GM12874 (cell line): ENCODE measurements around the gene FAM3B.

ENCODE experiments used
- TF ChIP-seq, protein P1 (sequence below): IDR thresholded peaks from 2 replicates; pipeline ENCODE4 v1.5.1; 2011; ENCODE audit warnings: low read depth, mild to moderate bottlenecking, control low read depth, low read length, moderate library complexity; ENCODE audit not compliant: insufficient read depth

The FAM3B gene

DNA sequence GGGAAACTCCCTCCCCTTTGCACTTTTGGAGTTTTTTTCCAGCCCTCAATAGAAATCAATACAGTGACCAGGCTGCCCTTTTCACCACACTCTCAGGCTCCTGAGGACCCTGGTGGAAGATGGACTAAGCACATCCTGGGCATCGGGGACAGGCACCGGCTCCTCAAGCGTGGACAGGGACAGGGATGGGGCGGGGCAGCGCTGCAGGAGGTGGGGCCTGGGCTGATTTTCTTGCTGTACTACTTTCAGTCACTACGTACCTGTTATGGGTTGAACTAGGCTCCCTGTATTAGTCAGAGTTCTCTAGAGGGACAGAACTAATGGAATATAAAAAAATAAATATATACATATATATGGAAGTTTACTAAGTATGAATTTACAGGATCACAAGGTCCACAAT is 47.7 kb downstream of the FAM3B start:
- TF ChIP-seq, protein P1, sequence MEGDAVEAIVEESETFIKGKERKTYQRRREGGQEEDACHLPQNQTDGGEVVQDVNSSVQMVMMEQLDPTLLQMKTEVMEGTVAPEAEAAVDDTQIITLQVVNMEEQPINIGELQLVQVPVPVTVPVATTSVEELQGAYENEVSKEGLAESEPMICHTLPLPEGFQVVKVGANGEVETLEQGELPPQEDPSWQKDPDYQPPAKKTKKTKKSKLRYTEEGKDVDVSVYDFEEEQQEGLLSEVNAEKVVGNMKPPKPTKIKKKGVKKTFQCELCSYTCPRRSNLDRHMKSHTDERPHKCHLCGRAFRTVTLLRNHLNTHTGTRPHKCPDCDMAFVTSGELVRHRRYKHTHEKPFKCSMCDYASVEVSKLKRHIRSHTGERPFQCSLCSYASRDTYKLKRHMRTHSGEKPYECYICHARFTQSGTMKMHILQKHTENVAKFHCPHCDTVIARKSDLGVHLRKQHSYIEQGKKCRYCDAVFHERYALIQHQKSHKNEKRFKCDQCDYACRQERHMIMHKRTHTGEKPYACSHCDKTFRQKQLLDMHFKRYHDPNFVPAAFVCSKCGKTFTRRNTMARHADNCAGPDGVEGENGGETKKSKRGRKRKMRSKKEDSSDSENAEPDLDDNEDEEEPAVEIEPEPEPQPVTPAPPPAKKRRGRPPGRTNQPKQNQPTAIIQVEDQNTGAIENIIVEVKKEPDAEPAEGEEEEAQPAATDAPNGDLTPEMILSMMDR, result no peak

DNA sequence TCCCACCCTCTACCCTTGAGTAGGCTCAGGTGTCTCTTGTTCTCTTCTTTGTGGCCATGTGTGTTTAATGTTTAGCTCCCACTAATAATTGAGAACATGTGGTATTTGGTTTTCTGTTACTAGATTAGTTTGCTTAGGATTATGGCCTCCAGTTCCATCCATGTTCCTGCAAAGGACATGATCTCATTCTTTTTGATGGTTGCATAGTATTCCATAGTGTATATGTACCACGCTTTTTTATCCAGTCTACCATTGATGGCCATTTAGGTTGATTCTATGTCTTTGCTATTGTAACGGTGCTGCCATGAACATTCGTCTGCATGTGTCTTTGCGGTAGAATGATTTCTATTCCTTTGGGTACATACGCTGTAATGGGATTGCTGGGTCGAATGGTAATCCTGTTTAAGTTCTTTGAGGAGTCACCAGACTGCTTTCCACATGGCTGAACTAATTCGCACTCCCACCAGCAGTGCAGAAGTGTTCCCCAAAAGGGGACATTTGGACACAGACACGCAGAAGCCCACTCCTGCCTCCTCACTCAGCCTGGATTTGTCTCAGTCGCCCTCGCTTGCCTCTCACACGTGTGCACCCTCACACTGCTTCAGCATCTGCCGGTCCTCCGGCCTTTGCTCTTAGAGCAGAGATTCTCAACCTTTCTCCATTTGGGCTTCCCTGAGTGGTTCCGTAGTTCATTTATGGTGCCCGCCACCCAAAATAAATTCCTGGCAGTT is 48.9 kb downstream of the FAM3B start:
- TF ChIP-seq, protein P1, result no peak

DNA sequence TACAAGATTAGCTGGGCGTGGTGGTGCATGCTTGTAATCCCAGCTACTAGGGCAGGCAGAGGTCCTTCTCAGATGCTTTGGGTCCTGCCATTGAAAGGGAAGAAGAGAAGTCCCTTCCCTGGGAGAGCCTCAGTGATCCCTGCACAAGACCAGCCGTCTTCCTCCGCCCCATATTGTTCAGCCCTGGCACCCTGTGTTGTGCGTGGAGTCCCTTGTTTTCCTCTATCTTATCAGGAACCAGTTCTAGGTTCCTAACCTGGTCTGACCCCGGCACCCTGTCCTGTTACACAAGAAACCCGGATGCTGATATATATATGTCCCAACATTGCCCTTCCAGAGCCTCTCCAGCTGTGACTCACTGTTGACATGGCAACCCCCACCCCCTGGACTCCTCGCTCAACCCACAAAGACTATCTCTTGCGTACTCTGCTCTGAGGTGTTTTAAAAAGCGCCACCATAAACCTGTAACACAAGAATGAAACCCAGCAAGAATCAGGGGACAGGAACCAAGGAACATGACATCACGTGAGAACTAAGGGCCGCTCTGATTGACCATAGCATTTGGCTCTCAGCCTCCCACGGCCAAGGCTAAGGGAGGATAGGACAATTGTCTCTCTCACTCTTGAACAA is 50.0 kb downstream of the FAM3B start:
- TF ChIP-seq, protein P1, result no peak

DNA sequence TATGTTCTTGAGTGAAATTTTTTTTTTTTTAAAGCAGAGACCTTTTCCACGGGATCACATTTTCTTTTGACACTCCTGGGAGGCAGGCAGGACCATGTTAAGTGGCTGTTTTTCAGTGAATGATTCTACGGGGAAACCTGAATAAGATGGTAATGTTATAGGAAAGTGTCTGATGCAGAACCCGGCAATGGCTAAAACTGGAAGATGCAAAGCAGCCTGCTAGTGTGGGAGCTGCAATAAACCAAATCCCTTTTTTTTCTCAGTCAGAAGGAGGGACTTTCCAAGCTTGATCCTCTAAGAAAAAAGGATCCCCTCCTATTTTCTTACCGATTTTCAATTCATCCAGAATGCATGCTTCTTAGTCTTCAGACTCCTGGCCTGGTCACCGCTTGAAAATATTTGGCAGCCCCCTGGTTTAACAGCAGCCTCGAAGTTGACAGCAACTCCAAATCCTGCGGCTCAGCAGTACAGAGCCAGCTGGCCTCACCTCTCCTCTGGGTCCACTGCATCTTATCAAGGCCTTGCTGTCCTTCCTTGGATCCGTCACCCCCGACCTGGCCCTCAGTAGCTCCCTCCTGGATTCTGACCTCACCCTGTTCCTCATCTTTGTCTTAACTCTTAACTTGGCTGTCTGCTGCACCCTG is 50.8 kb downstream of the FAM3B start:
- TF ChIP-seq, protein P1, result no peak

DNA sequence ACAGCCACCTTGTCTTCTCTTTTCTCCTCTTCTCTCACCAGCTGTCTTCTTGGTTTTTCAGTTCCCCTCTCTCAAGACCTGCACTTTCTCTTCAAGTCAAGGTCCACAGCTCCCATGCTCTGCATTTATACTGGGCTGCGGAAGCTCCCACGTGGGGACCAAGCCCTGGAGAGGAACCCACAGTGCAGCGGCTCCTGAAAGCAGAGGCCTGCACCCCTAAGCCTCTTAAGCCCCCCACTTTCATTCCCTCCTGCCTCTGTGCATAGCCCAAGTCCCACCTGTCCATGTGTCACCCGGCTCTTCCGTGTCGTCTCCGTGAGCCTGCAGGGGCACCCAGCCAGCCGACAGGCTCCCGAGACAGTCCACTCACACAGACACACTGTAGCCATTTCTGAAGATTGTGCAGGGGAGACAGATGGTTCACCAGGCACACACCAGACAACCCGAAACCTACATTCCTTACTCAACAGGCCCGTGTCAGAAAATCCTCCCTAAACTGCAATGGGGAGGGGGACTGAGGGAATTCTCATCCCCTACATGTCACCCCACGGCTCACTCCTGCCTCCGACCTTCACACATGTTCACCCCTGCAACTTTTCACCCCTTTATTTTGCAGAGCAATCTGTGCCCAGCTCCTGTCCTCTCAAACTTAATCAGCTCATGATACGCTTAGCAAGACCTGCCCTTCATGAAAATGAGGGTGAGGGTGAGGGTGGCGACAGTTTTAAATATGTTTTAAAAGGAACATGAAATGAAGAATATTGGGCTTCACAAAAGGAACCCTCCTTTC is 51.5 kb downstream of the FAM3B start:
- TF ChIP-seq, protein P1, result no peak

DNA sequence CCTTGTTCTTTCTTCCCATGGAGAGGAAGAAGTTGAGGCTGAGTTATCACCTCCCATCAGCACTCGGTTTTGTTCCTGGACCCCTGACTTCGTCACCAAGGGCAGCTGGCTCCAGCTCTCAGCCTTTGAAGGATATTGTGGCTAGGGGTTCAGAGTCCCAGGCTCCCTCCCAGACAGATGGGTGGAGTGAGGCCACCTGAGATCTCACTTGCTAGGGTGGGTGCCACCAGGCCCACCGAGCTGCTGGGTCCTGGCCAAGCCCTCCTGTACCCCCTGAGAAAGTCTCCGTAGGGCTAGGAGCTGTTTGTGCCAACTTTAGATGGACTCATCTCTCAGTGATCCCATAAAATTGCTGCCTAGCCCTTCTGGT is 52.1 kb downstream of the FAM3B start:
- TF ChIP-seq, protein P1, result no peak
